Erythroblast (primary cell): ENCODE measurements around the gene PMAIP1.

ENCODE experiments used
- GATA1 ChIP-seq: IDR thresholded peaks from 2 replicates; pipeline ENCODE4 v1.6.1; 2011; ENCODE audit warnings: low read depth, mild to moderate bottlenecking, control low read depth, low read length, moderate library complexity
- POLR2A ChIP-seq: IDR thresholded peaks from 2 replicates; pipeline ENCODE4 v1.6.1; 2011; ENCODE audit warnings: mild to moderate bottlenecking, low read length

DNA sequence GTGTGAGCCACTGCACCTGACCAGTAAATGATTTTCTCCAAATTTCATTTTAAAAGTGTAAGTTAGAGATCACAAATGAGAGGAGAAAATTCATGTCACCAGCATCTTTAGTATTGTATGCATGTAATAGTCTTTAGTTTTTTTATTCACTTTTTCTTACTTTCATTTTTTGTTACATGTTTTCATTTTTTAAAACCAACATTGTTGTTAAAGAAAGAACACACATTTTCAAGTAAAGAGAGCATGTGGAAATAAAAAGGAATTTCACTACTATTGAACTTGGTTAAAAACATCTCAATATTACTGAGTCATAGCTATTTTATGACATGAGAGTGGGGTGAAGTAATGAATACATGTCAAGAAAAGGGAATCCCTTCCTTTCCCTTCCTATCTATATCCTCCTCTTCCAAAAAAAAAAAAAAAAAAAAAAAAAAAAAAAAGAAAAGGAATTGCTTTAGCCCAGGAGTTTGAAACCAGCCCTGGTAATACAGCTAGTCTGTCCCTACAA is 29.1 kb upstream of the PMAIP1 start:
- TF ChIP-seq POLR2A (no peak), GATA1 (no peak)
